ENCODE results near the gene CHST9.

The CHST9 gene

DNA sequence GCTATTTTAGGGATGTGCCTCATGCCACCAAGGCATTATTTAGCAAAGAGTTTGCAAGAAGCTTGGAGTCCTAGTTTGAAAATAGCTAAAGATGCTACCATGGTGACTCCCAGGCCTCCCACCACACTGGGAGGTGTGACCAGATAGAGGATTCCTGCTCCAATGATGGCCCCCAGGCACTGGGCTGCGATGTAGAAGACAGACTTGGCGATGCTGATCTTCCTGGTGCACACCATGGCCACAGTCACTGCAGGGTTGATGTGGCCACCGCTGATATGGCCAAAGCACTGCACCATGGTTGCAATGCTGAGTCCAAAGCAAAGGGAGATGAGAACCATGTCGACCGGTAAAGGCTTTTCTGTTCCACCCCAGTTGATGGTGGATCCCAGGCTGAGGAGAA lies 323.0 kb downstream of the CHST9 start:
- Mint-ChIP-seq H3K27me3 (ENCODE audit: low read depth) (peaks cover 21% of the 10 kb centered on the region), H3K9me3 (no peaks in the 10 kb centered on the region), H3K4me3 (no peak overlapping the region), H3K4me1 (ENCODE audit: low read depth) (peaks cover 2% of the 10 kb centered on the region), H3K27ac (no peak overlapping the region), H3K36me3 (ENCODE audit: low read depth) (no peaks in the 10 kb centered on the region)
- DNase-seq (ENCODE audit: low spot score): no peak

Measured in T-helper 2 cell treated with Interferon-gamma antibody and Interleukin-4, amounts not matched to agents 5 μg/mL and 100 μg/mL, for 36 hours (primary cell).